Raji (cell line): ENCODE data around the gene RHBG.
A peak's percentile ranks its signal among the peaks of the same experiment; 100 is the strongest.

Experiments used
- POLR2A ChIP-seq: IDR thresholded peaks from 2 replicates; pipeline ENCODE4 v1.6.1; 2011; ENCODE audit warnings: low read depth, low read length, control low read depth; ENCODE audit not compliant: insufficient read depth

RHBG gene

GRCh38 chr1:156410740-156411139, 41.7 kb downstream of the RHBG start:
- no peak for TF ChIP-seq POLR2A

- TF ChIP-seq POLR2A: no peak
Measured at GRCh38 chr1:156412653-156413321, 43.8 kb downstream of the RHBG start.

- no peak for TF ChIP-seq POLR2A
Measured at GRCh38 chr1:156413391-156414246, 44.6 kb downstream of the RHBG start.

- TF ChIP-seq POLR2A: no peak
Measured at GRCh38 chr1:156414461-156415064, 45.6 kb downstream of the RHBG start.

- no peak for TF ChIP-seq POLR2A
Measured at GRCh38 chr1:156416993-156417392, 48.0 kb downstream of the RHBG start.

DNA sequence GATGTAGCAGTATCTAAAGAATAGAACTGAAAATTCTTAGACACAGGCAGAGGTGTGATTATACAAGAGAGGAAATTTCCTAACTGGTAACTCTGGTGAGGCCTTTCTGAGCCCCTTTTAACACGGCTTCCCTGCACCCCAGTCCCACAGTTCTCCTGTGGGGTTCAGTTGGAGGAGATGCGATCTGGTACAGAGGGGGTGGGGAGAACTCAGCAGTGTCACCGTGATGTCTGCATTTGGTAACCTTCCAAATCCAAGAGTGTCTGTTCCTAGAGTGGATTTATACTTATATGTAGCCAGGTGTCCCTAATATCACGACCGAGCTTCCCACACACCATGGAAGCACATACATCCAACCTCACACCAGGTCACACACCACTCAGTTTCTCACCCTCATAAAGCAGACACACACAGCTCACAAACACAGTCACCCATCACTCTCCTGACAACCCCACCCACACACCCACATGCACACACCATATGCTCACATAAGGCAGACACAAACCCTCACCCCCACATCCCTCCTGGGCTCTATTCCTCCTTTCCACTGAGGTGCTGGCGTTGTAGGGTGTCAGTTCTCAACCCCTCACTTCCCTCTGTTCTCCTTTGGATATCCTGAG, 48.5 kb downstream of the RHBG start:
- TF ChIP-seq POLR2A: no peak

GRCh38 chr1:156418416-156419070, 49.5 kb downstream of the RHBG start:
- no peak for TF ChIP-seq POLR2A

DNA sequence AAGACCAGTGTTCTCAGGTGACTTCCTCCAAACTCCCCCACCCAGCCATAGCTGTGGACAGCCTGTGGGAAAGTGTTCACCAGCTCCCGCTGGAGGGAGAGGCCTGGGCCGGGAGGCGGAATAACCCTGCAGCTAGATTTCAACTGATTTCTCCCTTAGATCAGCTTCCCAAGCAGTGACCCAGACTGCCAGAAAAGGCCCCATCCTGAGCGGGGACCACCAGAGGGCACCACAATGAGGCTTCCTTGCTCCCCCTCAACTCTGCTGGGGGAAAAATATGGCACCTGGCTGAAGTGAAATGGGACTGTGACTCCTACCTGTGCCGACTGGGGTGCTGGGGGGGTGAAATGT, 50.8 kb downstream of the RHBG start:
- TF ChIP-seq POLR2A: 0 out of 2 replicates have a peak, but pooled peaks have one; percentile 16

- TF ChIP-seq POLR2A: 0 out of 2 replicates have a peak, but pooled peaks have one; percentile 1
Measured at GRCh38 chr1:156420205-156421061, 51.4 kb downstream of the RHBG start.

DNA sequence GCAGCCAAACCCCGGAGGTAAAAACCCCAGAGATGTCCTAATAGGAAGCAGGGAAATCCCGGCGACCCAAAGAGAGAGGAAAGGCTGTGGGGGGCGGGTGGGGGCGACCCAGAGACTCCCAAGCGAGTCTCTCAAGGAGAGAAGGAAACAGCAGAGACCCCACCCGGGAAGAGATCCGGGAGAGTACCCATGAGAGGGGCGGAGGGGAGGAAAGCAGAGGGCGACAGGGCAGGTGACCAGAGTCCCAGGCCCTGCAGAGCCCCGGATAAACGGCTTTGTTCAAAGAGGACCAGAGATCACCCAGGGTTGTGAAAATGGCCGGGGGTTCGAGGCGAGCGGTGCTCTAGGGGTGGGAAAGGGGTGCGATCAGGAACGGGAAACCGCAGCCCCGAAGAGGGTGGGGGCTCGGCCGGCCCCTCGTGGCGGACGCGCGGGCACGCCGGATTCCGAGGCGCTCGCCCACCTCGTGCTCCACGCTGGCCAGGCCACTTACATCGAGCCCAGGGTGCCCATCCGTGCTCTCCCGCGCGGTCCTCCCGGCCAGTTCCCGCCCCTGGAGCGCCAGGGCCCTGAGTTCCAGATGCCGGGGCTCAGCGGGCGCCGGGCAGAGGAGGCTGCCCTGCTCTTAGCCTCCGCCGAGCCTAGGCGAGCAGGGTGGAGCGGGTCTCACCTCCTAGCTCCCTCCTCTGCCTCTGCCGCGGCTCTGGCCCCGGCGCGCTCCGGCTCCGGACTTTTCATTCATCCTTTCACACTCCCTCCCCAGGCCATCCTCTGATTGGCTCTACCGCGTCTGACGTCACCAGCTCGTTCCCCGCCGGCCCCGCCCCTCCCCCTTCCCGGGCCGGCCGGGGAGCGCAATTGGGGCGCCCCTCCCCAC, 52.3 kb downstream of the RHBG start:
- TF ChIP-seq POLR2A: peak; percentile 87

GRCh38 chr1:156421939-156422601, 53.1 kb downstream of the RHBG start:
- TF ChIP-seq POLR2A: no peak

GRCh38 chr1:156422602-156423091, 53.6 kb downstream of the RHBG start:
- no peak for TF ChIP-seq POLR2A
